CD4-positive, alpha-beta T cell treated with Interleukin-17A for 4 hours (primary cell): ENCODE data around the gene BORCS5.
"Not testable (repeated sequence)": the region's sequence is repeated elsewhere in the genome, so short reads cannot be mapped to it uniquely, and the experiment has no call there.

Experiments
- DNase-seq: peaks from one replicate; pipeline ENCODE4 v3.0.0-alpha.2; 2020; ENCODE audit warnings: mixed read lengths

Gene BORCS5

DNA sequence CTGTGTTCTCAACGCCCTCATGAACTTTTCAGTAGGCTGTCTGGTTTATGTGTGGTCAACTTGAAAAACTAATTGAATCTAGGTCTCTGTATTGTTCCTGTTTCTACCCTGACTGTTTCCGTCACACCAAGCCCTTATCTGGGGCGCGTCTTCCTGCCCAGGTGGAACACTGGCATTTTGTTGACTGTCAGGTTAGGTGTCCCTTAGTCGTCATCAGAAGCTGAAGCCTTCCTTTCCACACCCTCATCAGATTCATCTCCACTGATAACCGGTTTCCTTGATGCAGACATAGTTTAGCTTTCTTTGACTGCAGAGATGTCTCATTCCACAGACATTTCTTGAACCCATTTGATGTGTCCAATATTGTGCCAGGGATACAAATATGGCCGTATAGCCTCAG, 109.3 kb downstream of the BORCS5 start:
- DNase-seq: peak; percentile 75

- peak; percentile 66 for DNase-seq
These were observed 110.4 kb downstream of the BORCS5 start for GRCh38 chr12:12467264-12467663.

GRCh38 chr12:12467688-12468261, 110.9 kb downstream of the BORCS5 start:
- DNase-seq: peak; percentile 61

- DNase-seq: no peak
These were observed 111.7 kb downstream of the BORCS5 start for GRCh38 chr12:12468575-12468974.

GRCh38 chr12:12469386-12469785, 112.5 kb downstream of the BORCS5 start:
- DNase-seq: no peak

DNA sequence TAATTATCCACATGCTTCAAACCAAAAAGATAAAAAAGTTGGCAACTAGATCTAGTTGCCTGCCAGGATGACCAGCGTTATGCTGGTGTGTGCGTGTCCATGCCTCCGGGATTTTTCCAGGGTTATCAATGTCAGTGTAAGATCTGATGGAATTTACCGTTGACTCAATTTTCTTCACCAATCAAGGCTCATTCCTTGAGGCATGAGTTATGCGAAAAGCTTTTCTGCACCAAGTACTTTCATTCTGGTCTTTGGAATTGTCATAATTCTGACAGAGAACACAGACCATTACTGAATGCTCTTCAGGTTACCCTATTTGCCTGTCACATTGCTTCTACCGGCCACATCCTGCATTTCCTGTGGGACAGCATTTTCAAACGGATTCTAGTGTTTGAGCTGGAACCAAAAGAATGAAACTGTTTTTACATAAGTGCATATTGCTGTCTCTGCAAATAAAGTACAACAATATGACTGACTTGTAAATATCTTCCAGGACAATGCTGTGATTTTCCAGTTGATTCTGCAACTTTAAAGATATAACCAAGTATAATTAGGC, 114.0 kb downstream of the BORCS5 start:
- DNase-seq: no peak

DNA sequence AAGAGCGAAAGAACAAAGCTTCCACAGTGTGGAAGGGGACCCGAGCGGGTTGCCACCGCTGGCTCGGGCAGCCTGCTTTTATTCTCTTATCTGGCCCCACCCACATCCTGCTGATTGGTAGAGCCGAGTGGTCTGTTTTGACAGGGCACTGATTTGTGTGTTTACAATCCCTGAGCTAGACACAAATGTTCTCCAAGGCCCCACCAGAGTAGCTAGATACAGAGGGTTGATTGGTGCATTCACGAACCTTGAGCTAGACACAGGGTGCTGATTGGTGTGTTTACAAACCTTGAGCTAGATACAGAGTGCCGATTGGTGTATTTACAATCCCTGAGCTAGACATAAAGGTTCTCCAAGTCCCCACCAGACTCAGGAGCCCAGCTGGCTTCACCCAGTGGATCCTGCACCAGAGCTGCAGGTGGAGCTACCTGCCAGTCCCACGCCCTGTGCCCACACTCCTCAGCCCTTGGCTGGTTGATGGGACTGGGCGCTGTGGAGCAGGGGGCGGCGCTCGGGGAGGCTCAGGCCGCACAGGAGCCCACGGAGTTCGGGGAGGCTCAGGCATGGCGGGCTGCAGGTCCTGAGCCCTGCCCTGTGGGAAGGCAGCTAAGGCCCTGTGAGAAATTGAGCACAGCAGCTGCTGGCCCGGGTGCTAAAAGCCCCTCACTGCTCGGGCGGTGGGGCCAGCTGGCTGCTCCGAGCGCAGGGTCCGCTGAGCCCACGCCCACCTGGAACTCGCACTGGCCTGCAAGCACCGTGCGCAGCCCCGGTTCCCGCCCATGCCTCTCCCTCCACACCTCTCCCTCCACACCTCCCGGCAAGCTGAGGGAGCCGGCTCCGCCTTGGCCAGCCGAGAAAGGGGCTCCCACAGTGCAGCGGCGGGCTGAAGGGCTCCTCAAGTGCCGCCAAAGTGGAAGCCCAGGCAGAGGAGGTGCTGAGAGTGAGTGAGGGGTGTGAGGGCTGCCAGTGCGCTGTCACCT, 115.4 kb downstream of the BORCS5 start:
- DNase-seq: not testable (repeated sequence)

DNA sequence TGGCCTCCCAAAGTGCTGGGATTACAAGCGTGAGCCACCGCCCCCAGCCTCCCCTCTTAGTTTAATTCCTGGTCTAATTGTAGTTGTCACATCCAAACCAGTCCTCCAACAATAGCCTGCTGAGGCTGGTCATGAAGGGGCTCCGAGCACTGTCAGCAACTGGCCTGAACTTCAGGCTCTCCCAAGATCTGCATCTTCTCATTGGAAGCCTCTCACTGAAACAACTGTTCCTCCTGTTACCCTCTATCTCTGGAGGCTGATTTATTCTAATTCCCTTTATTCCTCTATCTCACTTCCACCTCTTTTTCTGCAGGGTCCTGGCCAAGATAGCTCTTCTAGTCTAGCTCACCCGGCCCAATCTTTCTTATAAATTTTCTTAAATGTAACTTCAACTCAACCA, 116.3 kb downstream of the BORCS5 start:
- DNase-seq: no peak

- DNase-seq: peak; percentile 37
These were observed 117.6 kb downstream of the BORCS5 start for GRCh38 chr12:12474471-12474928.

- DNase-seq: peak; percentile 75
These were observed 118.3 kb downstream of the BORCS5 start for GRCh38 chr12:12474931-12475795.

GRCh38 chr12:12476857-12477531, 120.1 kb downstream of the BORCS5 start:
- no peak for DNase-seq

- no peak for DNase-seq
These were observed 120.6 kb downstream of the BORCS5 start for GRCh38 chr12:12477532-12477890.

- DNase-seq: no peak
These were observed 123.2 kb downstream of the BORCS5 start for GRCh38 chr12:12480074-12480473.

GRCh38 chr12:12481631-12482030, 124.8 kb downstream of the BORCS5 start:
- DNase-seq: peak; percentile 36

GRCh38 chr12:12482150-12482761, 125.4 kb downstream of the BORCS5 start:
- peak; percentile 61 for DNase-seq

- DNase-seq: no peak
These were observed 126.1 kb downstream of the BORCS5 start for GRCh38 chr12:12482959-12483358.

DNA sequence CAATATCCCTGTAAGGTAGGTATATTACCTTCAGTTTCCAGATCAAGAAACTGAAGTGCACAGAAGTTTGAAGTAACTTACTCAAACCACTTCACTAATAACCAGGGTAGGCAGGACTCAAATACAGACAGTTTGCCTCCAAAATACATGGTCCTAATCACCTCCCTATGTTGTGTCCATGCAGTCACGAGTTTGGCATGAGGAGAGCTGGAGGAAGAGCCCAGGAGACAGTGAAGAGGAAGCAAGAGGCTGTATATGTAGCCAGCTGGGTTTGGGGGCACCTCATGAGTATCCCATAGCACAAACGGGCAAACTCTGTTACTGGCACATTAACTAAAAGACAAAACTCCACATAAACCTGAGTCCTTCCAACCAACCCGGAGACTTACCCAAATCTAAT, 126.6 kb downstream of the BORCS5 start:
- no peak for DNase-seq

DNA sequence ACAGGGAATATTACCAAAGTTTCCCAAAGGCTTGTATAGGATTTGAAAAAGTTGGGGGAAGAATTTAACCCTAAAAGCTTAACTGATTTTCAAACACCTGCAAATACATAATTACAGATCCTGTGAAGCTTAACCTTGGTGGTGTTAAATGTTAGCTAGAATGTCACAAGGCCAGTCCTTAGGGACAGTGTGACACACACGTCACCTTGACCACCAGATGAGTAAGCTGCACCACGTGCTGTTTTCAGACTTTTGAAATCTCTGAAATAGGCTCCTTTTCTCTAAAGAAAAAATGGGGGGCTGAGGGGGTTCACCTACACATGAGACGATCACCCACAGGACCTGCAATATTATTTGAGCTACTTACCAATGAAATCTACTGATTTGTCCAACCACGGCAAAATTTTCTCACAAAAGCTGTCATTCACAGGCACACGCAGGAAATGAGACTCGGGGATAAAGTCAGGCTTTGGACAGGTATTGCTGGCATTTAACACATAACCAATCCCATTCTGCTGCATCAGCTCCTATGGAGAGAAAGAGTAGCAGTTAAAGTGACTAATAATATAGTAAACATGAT, 129.9 kb downstream of the BORCS5 start:
- DNase-seq: no peak

- no peak for DNase-seq
These were observed 130.6 kb downstream of the BORCS5 start for GRCh38 chr12:12487490-12487889.

GRCh38 chr12:12488296-12488695, 131.4 kb downstream of the BORCS5 start:
- DNase-seq: no peak

DNA sequence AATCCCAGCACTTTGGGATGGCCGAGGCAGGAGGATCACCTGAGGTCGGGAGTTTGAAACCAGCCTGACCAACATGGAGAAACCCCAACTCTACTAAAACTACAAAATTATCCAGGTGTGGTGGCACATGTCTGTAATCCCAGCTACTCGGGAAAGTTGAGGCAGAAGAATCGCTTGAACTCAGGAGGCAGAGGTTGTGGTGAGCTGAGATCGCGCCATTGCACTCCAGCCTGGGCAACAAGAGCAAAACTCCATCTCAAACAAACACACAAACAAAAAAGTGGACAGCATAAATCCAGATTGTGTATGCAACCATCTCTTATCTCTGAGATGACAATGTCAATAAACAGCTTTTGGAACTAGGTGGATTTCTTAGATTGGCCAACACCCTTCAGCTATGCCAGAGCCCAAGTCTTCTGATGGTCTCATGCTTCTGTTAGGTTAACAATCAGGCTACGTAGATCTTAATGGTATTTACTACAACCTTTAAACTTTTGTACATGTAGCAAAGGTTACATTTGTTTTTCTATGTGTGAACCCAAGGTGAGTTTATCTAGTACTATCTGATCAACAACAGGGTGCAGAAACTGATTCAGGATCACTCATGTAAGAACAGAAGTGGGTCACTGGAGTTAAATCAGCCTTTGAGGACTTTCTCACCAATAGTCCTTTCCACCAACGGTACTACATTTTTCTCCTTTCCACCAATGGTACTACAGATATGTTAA, 132.1 kb downstream of the BORCS5 start:
- no peak for DNase-seq
